NCI-H526 (cell line): ENCODE data around the gene FAM107B.
"Not testable (repeated sequence)": the region's sequence is repeated elsewhere in the genome, so short reads cannot be mapped to it uniquely, and the experiment has no call there.

Experiments used
- DNase-seq, 2 experiments: peaks; one replicate each; lab custom pipeline; 2025; lab: John Stamatoyannopoulos, UW

Gene FAM107B

DNA sequence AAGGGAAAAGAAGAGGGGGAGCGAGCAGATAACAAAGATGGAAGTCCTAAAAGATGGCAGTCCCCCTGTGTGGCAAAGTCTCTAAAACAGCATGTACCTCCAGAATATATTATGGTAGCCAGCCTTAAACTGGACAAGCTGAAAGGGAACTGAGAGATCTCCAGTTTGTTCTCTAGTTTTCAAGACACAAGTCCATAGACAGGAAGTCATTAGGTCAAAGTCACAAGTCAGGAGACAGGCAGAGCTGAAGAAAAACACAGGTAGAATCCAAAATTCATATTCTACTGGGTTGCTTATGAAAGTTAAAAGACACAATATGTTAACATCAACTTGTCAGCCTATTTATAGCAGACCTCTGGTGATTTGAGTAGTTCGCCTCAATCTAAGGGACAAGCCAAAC lies 38.7 kb downstream of the FAM107B start:
- DNase-seq, result no peak

- DNase-seq, result no peak
Measured at GRCh38 chr10:14731875-14732512, 42.7 kb downstream of the FAM107B start.

DNA sequence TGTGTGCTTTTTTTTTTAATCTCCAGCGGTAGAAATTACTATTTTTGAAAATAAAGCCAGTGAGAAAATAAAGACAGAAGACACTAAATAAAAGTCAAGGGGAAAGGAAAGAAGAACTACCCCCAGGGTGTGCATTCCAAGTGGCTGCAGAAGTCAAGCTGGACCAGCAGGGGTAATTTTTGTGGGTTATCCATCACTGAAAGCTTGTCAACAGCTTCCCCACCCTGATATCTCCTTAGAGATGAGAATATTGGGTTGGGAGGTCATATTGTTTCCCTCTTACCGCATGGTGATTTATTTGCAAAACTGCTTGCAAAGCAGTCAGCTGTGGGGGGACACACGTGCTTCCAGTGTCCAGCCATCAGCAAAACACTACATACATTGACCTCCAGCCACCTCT lies 46.4 kb downstream of the FAM107B start:
- no peak for DNase-seq

DNA sequence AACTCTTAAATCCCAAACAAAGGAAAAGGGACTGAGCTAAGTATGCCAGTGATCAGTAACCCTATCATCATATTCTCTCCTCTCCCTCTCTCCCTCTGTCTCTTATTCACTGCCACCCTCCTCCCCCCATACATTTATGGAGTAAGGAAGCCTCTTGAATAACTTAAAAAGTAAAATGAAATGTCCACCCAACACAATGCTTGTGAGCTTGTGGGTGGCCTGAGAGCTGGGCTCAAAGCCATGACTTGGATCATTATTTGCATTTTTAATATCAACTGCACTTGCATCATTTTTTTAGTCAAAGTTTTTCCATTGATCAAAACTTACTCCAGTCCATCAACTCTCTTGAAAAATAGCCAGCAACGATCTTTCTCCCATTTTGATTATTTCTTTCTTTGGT lies 46.8 kb downstream of the FAM107B start:
- no peak for DNase-seq

GRCh38 chr10:14727465-14727864 lies 47.2 kb downstream of the FAM107B start:
- no peak for DNase-seq

- DNase-seq, result no peak
Measured at GRCh38 chr10:14724931-14725330, 49.8 kb downstream of the FAM107B start.

- no peak for DNase-seq
Measured at GRCh38 chr10:14723052-14723689, 51.5 kb downstream of the FAM107B start.

- DNase-seq, result no peak
Measured at GRCh38 chr10:14717552-14717951, 57.1 kb downstream of the FAM107B start.

DNA sequence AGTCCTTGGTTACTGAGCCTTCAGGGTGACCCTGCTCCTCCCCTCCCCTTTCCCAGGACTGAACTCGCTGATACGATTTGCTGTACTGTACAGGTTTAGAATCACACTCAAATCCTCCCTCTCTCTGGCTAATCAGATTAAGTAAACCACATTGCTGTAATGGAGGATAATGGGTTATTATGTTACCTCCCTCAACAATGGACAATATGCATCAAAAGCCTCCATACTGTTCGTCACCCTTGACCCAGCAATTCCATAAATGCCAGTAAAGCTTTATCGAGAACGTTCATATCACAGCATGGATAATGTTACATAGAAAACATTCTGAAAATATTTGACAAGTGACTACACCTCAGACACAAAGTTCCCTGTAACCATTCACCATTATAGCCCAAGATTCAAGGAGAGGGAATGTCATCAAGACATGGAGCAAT lies 61.7 kb downstream of the FAM107B start:
- DNase-seq, result no peak

GRCh38 chr10:14709344-14709743 lies 65.4 kb downstream of the FAM107B start:
- not testable (repeated sequence) for DNase-seq

DNA sequence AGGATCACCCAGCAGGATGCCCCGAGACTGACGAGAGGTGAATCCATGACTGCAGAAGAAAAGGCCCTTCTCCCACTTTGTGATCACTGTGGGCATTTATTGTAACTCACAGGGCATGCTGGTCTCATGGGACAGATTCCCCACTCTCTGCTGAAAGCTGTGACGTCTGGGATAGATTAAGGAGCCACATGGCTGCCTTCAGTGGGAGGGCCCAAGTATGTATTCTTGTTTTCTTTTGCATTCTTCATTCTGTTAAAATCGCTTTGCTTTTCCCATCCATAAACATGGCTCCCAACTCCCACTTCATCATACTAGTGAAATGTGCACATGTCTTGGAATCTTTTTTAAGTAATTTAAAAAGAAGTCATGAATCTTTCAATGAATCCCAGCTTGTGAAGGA lies 67.2 kb downstream of the FAM107B start:
- DNase-seq, result no peak

GRCh38 chr10:14705548-14706230 lies 69.0 kb downstream of the FAM107B start:
- no peak for DNase-seq

GRCh38 chr10:14703631-14704001 lies 71.1 kb downstream of the FAM107B start:
- no peak for DNase-seq

DNA sequence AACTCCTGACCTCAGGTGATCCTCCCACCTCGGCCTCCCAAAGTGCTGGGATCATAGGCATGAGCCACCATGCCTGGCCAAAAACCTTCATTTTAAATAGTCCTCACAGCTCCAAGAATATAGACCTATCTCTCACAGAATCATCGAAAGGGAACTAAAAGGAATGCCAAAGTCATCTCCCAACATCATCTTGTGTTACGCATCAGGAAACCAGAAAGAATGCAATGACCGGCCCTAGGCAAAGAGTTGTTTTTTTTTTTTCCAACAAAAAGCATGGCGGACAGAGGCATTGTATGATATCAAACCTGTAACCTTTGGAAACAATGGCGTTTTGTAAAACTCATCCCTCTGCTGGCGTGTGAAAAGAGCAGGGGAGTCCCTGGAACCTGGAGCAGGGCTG lies 73.2 kb downstream of the FAM107B start:
- DNase-seq, result no peak

- DNase-seq, result no peak
Measured at GRCh38 chr10:14700546-14700945, 74.2 kb downstream of the FAM107B start.

DNA sequence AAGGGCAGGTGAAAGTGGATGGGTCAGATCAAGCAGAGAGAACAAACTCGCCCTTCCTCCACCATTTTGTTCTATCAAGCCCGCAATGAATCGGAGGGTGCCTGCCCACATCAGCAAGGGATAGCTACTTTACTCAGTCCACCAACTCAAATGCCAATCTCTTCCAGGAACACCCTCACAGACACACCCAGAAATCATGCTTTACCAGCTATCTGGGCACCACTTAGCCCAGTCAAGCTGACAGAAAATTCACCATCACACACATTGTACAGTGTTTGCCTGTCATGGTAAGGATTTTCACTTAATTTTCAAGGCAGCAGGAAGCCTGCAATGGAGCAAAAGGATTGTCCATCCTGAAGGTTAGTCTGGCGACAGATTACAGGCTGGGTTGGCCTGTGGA lies 75.2 kb downstream of the FAM107B start:
- DNase-seq, result no peak

- DNase-seq, result no peak
Measured at GRCh38 chr10:14698829-14699170, 75.9 kb downstream of the FAM107B start.

DNA sequence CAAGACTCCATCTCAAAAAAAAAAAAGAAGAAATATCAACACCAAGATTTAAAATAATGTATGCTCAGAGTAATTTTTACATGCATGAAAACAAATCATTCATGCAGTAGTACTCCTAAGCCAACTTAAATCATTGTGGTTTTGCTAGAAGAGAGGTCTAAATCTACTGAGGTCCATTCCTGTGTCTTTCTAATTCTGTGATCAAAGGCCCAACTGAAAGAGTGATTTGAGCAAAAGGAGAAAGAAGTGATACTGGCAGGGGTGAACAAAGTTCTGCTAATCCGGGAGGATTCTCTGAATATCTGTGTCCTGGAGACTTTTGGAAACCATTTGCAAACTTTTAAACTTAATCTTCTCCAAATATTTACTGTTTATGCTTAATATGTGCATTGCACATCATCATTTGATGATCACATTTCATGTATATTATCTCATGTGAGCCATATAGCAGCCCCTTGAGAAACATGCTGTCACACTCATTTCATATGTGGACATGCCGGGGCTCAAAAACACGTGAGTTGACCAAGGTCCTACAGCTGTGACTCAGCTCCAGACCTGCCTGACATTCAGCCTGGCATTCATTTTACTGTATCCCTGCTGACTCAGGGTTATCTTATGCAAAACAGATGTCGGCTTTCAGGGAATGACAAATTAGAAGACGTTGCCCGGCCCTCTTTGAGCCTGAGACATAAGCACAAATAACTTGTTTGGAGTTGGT lies 76.4 kb downstream of the FAM107B start:
- DNase-seq, result peak in 1 of 2 experiments; percentile 31

- no peak for DNase-seq
Measured at GRCh38 chr10:14697281-14697680, 77.4 kb downstream of the FAM107B start.

GRCh38 chr10:14696821-14697220 lies 77.9 kb downstream of the FAM107B start:
- DNase-seq, result no peak

GRCh38 chr10:14695847-14696480 lies 78.7 kb downstream of the FAM107B start:
- peak in 1 of 2 experiments; percentile 2 for DNase-seq

- no peak for DNase-seq
Measured at GRCh38 chr10:14693891-14694290, 80.8 kb downstream of the FAM107B start.
